ENCODE results near the gene INTS2. TPM values are rescaled to one million over a fixed set of nuclear protein-coding genes. Genes with fewer than 3 reads are reported as not detected.
"Not testable (repeated sequence)": the region's sequence is repeated elsewhere in the genome, so short reads cannot be mapped to it uniquely, and the experiment has no call there.

The INTS2 gene
- total and polyA plus RNA-seq, 8 donors, result 0.58 to 32.5 (median 3.4) TPM

DNA sequence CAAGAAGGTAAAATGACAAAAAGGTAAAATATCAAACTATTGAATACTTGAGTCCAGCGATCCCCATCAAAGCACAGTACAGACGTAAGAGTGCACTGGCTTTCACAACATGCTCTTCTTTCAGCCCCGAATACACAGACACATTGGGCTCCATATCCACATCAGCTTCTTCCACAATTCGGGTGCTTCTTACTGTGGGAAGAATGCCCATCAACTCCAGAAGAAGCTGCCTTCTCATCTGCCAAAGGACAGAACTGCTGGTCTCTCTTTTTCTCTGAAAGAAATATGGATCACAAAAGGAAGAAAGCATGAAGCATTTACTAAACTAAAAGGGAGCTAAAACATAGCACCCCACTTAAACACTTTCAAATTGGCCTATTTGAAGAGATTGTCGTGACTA lies 20.4 kb downstream of the INTS2 start:
- no peak overlapping the region for H3K27ac ChIP-seq
- no peak overlapping the region for H3K4me3 ChIP-seq
- intact Hi-C loops (cut with DNase I; ENCODE audit: low total_unique reads), result no loop called here
- DNase-seq, result no peak
- no peaks in the 10 kb centered on the region for H3K4me1 ChIP-seq
- no peaks in the 10 kb centered on the region for H3K27me3 ChIP-seq
- WGBS, 5 donors, result 91 to 96% (median 92%) methylated on average over 5 of the region's 5 CpGs
- no peaks in the 10 kb centered on the region for H3K9me3 ChIP-seq
- H3K36me3 ChIP-seq, result peaks cover 25 to 98% (median 93%) of the 10 kb centered on the region in 4 donors
- no peak for TF ChIP-seq CTCF (IDR thresholded peaks at IDR 0.05)
- no peak for TF ChIP-seq EP300 (IDR thresholded peaks at IDR 0.05)
- no peak for TF ChIP-seq POLR2A (IDR thresholded peaks at IDR 0.05)
- no peak for TF ChIP-seq POLR2AphosphoS5 (IDR thresholded peaks at IDR 0.05)

GRCh38 chr17:61904094-61904710 lies 23.6 kb downstream of the INTS2 start:
- H3K36me3 ChIP-seq, result peaks cover 22 to 97% (median 92%) of the 10 kb centered on the region in 4 donors
- H3K27ac ChIP-seq, result no peak overlapping the region
- H3K4me1 ChIP-seq, result no peaks in the 10 kb centered on the region
- intact Hi-C loops (cut with DNase I; ENCODE audit: low total_unique reads), result no loop called here
- H3K27me3 ChIP-seq, result no peaks in the 10 kb centered on the region
- WGBS, 5 donors, result 79 to 87% (median 85%) methylated on average over 5 of the region's 5 CpGs
- H3K9me3 ChIP-seq, result no peaks in the 10 kb centered on the region
- DNase-seq, result peak in 1 of 2 donors; percentile 2
- TF ChIP-seq POLR2AphosphoS5 (IDR thresholded peaks at IDR 0.05) (no peak), EP300 (IDR thresholded peaks at IDR 0.05) (no peak), CTCF (IDR thresholded peaks at IDR 0.05) (no peak), POLR2A (IDR thresholded peaks at IDR 0.05) (no peak)
- H3K4me3 ChIP-seq, result no peak overlapping the region

DNA sequence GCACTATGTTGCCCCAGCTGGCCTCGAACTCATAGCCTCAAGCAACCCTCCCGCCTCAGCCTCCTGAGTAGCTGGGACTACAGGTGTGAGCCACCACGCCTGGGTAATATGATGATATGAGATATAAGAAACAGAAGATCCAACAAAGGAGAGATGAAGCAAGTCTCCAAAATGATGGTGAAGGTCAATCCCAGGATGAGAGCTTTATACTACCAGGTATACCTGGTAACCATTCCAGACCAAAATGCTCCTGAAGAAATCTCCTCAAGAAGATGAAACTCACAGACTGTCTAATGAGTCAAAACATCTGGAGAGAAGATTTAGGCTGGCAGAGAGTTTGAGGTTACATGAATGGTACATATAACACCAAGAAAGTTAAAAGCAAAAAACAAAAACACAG lies 24.5 kb downstream of the INTS2 start:
- Histone ChIP-seq H3K4me3 (no peak overlapping the region), H3K4me1 (no peaks in the 10 kb centered on the region), H3K36me3 (peaks cover 24 to 98% (median 92%) of the 10 kb centered on the region in 4 donors), H3K9me3 (no peaks in the 10 kb centered on the region), H3K27ac (no peak overlapping the region), H3K27me3 (no peaks in the 10 kb centered on the region)
- no peak for DNase-seq
- TF ChIP-seq POLR2AphosphoS5 (IDR thresholded peaks at IDR 0.05) (no peak), POLR2A (IDR thresholded peaks at IDR 0.05) (no peak), EP300 (IDR thresholded peaks at IDR 0.05) (no peak), CTCF (IDR thresholded peaks at IDR 0.05) (no peak)
- WGBS, 5 donors, result 95 to 100% (median 99%) methylated on average over 3 of the region's 3 CpGs
- intact Hi-C loops (cut with DNase I; ENCODE audit: low total_unique reads), result no loop called here

- intact Hi-C loops (cut with DNase I; ENCODE audit: low total_unique reads), result no loop called here
- no peak overlapping the region for H3K27ac ChIP-seq
- H3K9me3 ChIP-seq, result no peaks in the 10 kb centered on the region
- no peak overlapping the region for H3K4me3 ChIP-seq
- no peak for DNase-seq
- H3K36me3 ChIP-seq, result peaks cover 17 to 100% (median 90%) of the 10 kb centered on the region in 4 donors
- 88 to 97% (median 95%) methylated on average over 2 of the region's 2 CpGs for WGBS, 5 donors
- H3K27me3 ChIP-seq, result no peaks in the 10 kb centered on the region
- TF ChIP-seq POLR2A (IDR thresholded peaks at IDR 0.05), result no peak
- H3K4me1 ChIP-seq, result no peaks in the 10 kb centered on the region
Observed at GRCh38 chr17:61897548-61898180, 30.1 kb downstream of the INTS2 start.

DNA sequence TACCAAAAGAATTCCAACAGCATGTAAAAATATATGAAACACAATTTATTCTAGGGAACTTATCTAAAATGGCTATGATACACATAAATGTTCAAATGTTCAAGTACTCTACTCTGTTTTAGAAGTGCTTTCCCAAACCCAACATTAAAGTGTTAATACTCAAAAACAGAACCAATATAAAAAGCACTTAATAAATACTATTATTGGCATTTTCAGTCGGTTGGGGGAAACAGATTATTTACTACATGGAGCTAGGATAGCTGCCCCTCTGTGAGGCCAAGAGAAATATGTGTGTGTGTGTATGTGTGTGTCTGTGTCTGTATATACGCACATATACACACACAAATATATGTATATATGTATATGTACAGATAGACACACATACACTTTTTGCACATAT lies 32.4 kb downstream of the INTS2 start:
- 27 to 66% (median 61%) methylated on average over 2 of the region's 2 CpGs for whole genome bisulfite sequencing, 5 donors
- TF ChIP-seq POLR2AphosphoS5 (IDR thresholded peaks at IDR 0.05), result no peak
- TF ChIP-seq EP300 (IDR thresholded peaks at IDR 0.05), result no peak
- no peak for TF ChIP-seq POLR2A (IDR thresholded peaks at IDR 0.05)
- TF ChIP-seq CTCF (IDR thresholded peaks at IDR 0.05), result no peak
- no peak overlapping the region for H3K4me3 ChIP-seq
- intact Hi-C loops (cut with DNase I; ENCODE audit: low total_unique reads), result no loop called here
- no peaks in the 10 kb centered on the region for H3K27me3 ChIP-seq
- H3K4me1 ChIP-seq, result no peaks in the 10 kb centered on the region
- no peaks in the 10 kb centered on the region for H3K9me3 ChIP-seq
- peaks cover 21 to 100% (median 91%) of the 10 kb centered on the region in 4 donors for H3K36me3 ChIP-seq
- no peak for DNase-seq
- H3K27ac ChIP-seq, result no peak overlapping the region

DNA sequence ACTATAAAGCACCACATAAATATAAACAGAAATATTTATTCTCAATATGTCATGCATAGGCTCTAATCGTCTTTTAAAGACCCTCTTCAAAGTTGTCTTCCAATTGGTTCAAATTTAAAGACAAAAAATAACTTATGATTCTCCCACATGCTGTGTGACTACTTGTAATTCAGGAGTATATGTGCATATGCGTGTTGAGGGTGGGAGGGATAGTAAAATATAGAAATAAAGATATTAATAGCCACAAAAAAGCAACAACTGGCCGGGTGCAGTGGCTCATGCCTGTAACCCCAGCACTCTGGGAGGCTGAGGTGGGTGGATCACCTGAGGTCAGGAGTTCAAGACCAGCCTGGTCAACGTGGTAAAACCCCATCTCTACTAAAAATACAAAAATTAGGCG lies 33.5 kb downstream of the INTS2 start:
- H3K9me3 ChIP-seq; H3K4me3 ChIP-seq; intact Hi-C loops (cut with DNase I; ENCODE audit: low total_unique reads); H3K27ac ChIP-seq; H3K27me3 ChIP-seq; H3K4me1 ChIP-seq; DNase-seq: not testable (repeated sequence)
- peaks cover 16 to 100% (median 92%) of the 10 kb centered on the region in 4 donors for H3K36me3 ChIP-seq
- WGBS, 5 donors, result 79 to 90% (median 87%) methylated on average over 5 of the region's 5 CpGs

DNA sequence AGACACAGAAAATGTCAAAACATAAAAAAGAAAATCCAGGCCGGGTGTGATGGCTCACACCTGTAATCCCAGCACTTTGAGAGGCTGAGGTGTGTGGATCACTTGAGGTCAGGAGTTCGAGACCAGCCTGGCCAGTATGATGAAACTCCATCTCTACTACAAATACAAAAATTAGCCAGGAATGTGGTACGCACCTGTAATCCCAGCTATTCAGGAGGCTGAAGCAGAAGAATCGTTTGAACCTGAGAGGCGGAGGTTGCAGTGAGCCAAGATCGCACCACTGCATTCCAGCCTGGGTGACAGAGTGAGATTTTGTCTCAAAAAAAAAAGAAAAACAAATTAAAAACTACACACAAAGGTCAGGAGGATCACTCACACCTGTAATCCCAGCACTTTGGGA lies 40.0 kb downstream of the INTS2 start:
- H3K27ac ChIP-seq; intact Hi-C loops (cut with DNase I; ENCODE audit: low total_unique reads); H3K4me1 ChIP-seq; DNase-seq; H3K9me3 ChIP-seq; H3K27me3 ChIP-seq; H3K4me3 ChIP-seq: not testable (repeated sequence)
- peaks cover 30 to 99% (median 90%) of the 10 kb centered on the region in 4 donors for H3K36me3 ChIP-seq
- WGBS, 5 donors, result 91 to 98% (median 97%) methylated on average over 6 of the region's 6 CpGs

All from stomach (tissue), 9 donors.